ENCODE data around the gene KIAA1614. TPM values are rescaled to one million over a fixed set of nuclear protein-coding genes. Genes with fewer than 3 reads are reported as not detected.

The KIAA1614 gene
- total RNA-seq, 2 experiments from 2014 or later: not detected

- Mint-ChIP-seq H3K36me3 (ENCODE audit: low read depth) (no peaks in the 10 kb centered on the region), H3K4me3 (no peak overlapping the region), H3K27ac (no peak overlapping the region), H3K4me1 (ENCODE audit: low read depth) (no peaks in the 10 kb centered on the region), H3K27me3 (ENCODE audit: low read depth) (peaks cover 4% of the 10 kb centered on the region), H3K9me3 (no peaks in the 10 kb centered on the region)
- intact Hi-C loops (cut with micrococcal nuclease): no loop called here
- CTCF ChIA-PET: interaction anchor here (0.7 to 1.3 kb wide), 2 partner anchors 16 to 393 kb away, joined by 3 read pairs; no protein-coding TSS in a partner anchor
- no peak for DNase-seq
Observed at GRCh38 chr1:180930687-180931086, 18.0 kb downstream of the KIAA1614 start.

- intact Hi-C loops (cut with micrococcal nuclease): no loop called here
- H3K27ac Mint-ChIP-seq: no peak overlapping the region
- no peak for DNase-seq
- CTCF ChIA-PET: no interaction called here
- H3K9me3 Mint-ChIP-seq: no peaks in the 10 kb centered on the region
- peaks cover 4% of the 10 kb centered on the region for H3K27me3 Mint-ChIP-seq (ENCODE audit: low read depth)
- no peaks in the 10 kb centered on the region for H3K4me1 Mint-ChIP-seq (ENCODE audit: low read depth)
- no peaks in the 10 kb centered on the region for H3K36me3 Mint-ChIP-seq (ENCODE audit: low read depth)
- H3K4me3 Mint-ChIP-seq: no peak overlapping the region
Observed at GRCh38 chr1:180931529-180931928, 18.8 kb downstream of the KIAA1614 start.

- Mint-ChIP-seq H3K27ac (no peak overlapping the region), H3K27me3 (ENCODE audit: low read depth) (peaks cover 4% of the 10 kb centered on the region), H3K36me3 (ENCODE audit: low read depth) (no peaks in the 10 kb centered on the region), H3K4me1 (ENCODE audit: low read depth) (no peaks in the 10 kb centered on the region), H3K4me3 (no peak overlapping the region), H3K9me3 (no peaks in the 10 kb centered on the region)
- DNase-seq: no peak
- intact Hi-C loops (cut with micrococcal nuclease): no loop called here
- CTCF ChIA-PET: no interaction called here
Observed at GRCh38 chr1:180932378-180932777, 19.7 kb downstream of the KIAA1614 start.

GRCh38 chr1:180933141-180933540 lies 20.4 kb downstream of the KIAA1614 start:
- Mint-ChIP-seq H3K4me1 (ENCODE audit: low read depth) (no peaks in the 10 kb centered on the region), H3K4me3 (no peak overlapping the region), H3K9me3 (no peaks in the 10 kb centered on the region), H3K27me3 (ENCODE audit: low read depth) (peaks cover 4% of the 10 kb centered on the region), H3K27ac (peak overlapping the region; percentile 35), H3K36me3 (ENCODE audit: low read depth) (no peaks in the 10 kb centered on the region)
- no peak for DNase-seq
- intact Hi-C loops (cut with micrococcal nuclease): no loop called here
- CTCF ChIA-PET: no interaction called here

GRCh38 chr1:180934563-180934962 lies 21.9 kb downstream of the KIAA1614 start:
- H3K27ac Mint-ChIP-seq: no peak overlapping the region

GRCh38 chr1:180935326-180936109 lies 22.8 kb downstream of the KIAA1614 start:
- Mint-ChIP-seq H3K36me3 (ENCODE audit: low read depth) (no peaks in the 10 kb centered on the region), H3K9me3 (no peaks in the 10 kb centered on the region), H3K4me3 (no peak overlapping the region), H3K27me3 (ENCODE audit: low read depth) (peaks cover 4% of the 10 kb centered on the region), H3K27ac (no peak overlapping the region), H3K4me1 (ENCODE audit: low read depth) (no peaks in the 10 kb centered on the region)
- no peak for DNase-seq
- intact Hi-C loops (cut with micrococcal nuclease): no loop called here
- CTCF ChIA-PET: no interaction called here

More at GRCh38 chr1:180934563-180934962, 21.9 kb downstream of the KIAA1614 start:
- CTCF ChIA-PET: no interaction called here
- Mint-ChIP-seq H3K27me3 (ENCODE audit: low read depth) (peaks cover 4% of the 10 kb centered on the region), H3K4me1 (ENCODE audit: low read depth) (no peaks in the 10 kb centered on the region), H3K4me3 (no peak overlapping the region), H3K9me3 (no peaks in the 10 kb centered on the region), H3K36me3 (ENCODE audit: low read depth) (no peaks in the 10 kb centered on the region)
- DNase-seq: no peak
- intact Hi-C loops (cut with micrococcal nuclease): no loop called here

GRCh38 chr1:180936110-180937011 lies 23.7 kb downstream of the KIAA1614 start:
- Mint-ChIP-seq H3K9me3 (no peaks in the 10 kb centered on the region), H3K27me3 (ENCODE audit: low read depth) (peaks cover 4% of the 10 kb centered on the region), H3K4me3 (no peak overlapping the region), H3K27ac (no peak overlapping the region), H3K36me3 (ENCODE audit: low read depth) (no peaks in the 10 kb centered on the region), H3K4me1 (ENCODE audit: low read depth) (no peaks in the 10 kb centered on the region)
- DNase-seq: no peak
- CTCF ChIA-PET: no interaction called here
- intact Hi-C loops (cut with micrococcal nuclease): no loop called here

GRCh38 chr1:180937012-180937372 lies 24.3 kb downstream of the KIAA1614 start:
- Mint-ChIP-seq H3K36me3 (ENCODE audit: low read depth) (no peaks in the 10 kb centered on the region), H3K4me1 (ENCODE audit: low read depth) (no peaks in the 10 kb centered on the region), H3K27ac (no peak overlapping the region), H3K9me3 (no peaks in the 10 kb centered on the region), H3K27me3 (ENCODE audit: low read depth) (peaks cover 4% of the 10 kb centered on the region), H3K4me3 (no peak overlapping the region)
- CTCF ChIA-PET: no interaction called here
- DNase-seq: no peak
- intact Hi-C loops (cut with micrococcal nuclease): no loop called here

- DNase-seq: no peak
- CTCF ChIA-PET: no interaction called here
- Mint-ChIP-seq H3K9me3 (no peaks in the 10 kb centered on the region), H3K36me3 (ENCODE audit: low read depth) (no peaks in the 10 kb centered on the region), H3K4me1 (ENCODE audit: low read depth) (no peaks in the 10 kb centered on the region), H3K27me3 (ENCODE audit: low read depth) (peaks cover 4% of the 10 kb centered on the region), H3K4me3 (no peak overlapping the region), H3K27ac (no peak overlapping the region)
- intact Hi-C loops (cut with micrococcal nuclease): no loop called here
Observed at GRCh38 chr1:180937624-180938225, 25.0 kb downstream of the KIAA1614 start.

GRCh38 chr1:180939073-180939710 lies 26.5 kb downstream of the KIAA1614 start:
- Mint-ChIP-seq H3K36me3 (ENCODE audit: low read depth) (peaks cover 2% of the 10 kb centered on the region), H3K4me3 (no peak overlapping the region), H3K9me3 (no peaks in the 10 kb centered on the region), H3K27me3 (ENCODE audit: low read depth) (peaks cover 4% of the 10 kb centered on the region), H3K4me1 (ENCODE audit: low read depth) (no peaks in the 10 kb centered on the region), H3K27ac (no peak overlapping the region)
- intact Hi-C loops (cut with micrococcal nuclease): no loop called here
- DNase-seq: no peak
- CTCF ChIA-PET: no interaction called here

GRCh38 chr1:180939711-180940103 lies 27.0 kb downstream of the KIAA1614 start:
- Mint-ChIP-seq H3K27me3 (ENCODE audit: low read depth) (peaks cover under 1% of the 10 kb centered on the region), H3K9me3 (no peaks in the 10 kb centered on the region), H3K4me3 (no peak overlapping the region), H3K36me3 (ENCODE audit: low read depth) (peaks cover 2% of the 10 kb centered on the region), H3K27ac (no peak overlapping the region), H3K4me1 (ENCODE audit: low read depth) (no peaks in the 10 kb centered on the region)
- DNase-seq: no peak
- intact Hi-C loops (cut with micrococcal nuclease): no loop called here
- CTCF ChIA-PET: interaction anchor here (1.2 kb wide), 1 partner anchor 13 kb away, joined by 4 read pairs; no protein-coding TSS in a partner anchor

- CTCF ChIA-PET: interaction anchor here (1.2 kb wide), 1 partner anchor 14 kb away, joined by 4 read pairs; no protein-coding TSS in a partner anchor
- peaks cover 2% of the 10 kb centered on the region for H3K36me3 Mint-ChIP-seq (ENCODE audit: low read depth)
Observed at GRCh38 chr1:180940445-180940844, 27.7 kb downstream of the KIAA1614 start.

More at GRCh38 chr1:180940445-180940844, 27.7 kb downstream of the KIAA1614 start:
- DNase-seq: no peak
- no peak overlapping the region for H3K27ac Mint-ChIP-seq
- H3K4me1 Mint-ChIP-seq (ENCODE audit: low read depth): no peaks in the 10 kb centered on the region
- no peak overlapping the region for H3K4me3 Mint-ChIP-seq
- no peaks in the 10 kb centered on the region for H3K9me3 Mint-ChIP-seq
- intact Hi-C loops (cut with micrococcal nuclease): no loop called here
- no peaks in the 10 kb centered on the region for H3K27me3 Mint-ChIP-seq (ENCODE audit: low read depth)

All from activated naive CD4-positive, alpha-beta T cell treated with anti-CD3 and anti-CD28 coated beads for 36 hours (primary cell).